Stimulated activated CD4-positive, alpha-beta T cell treated with anti-CD3 and anti-CD28 coated beads, Interleukin-2, amount 100 ng/mL, for 48 hours (primary cell): Measurements from ENCODE around the gene ADAM8.
"Not testable (repeated sequence)": the region's sequence is repeated elsewhere in the genome, so short reads cannot be mapped to it uniquely, and the experiment has no call there.

Experiments used
- DNase-seq, 2 donors: peaks; one replicate each; pipeline ENCODE4 v3.0.0-alpha.2; 2020

Gene ADAM8

DNA sequence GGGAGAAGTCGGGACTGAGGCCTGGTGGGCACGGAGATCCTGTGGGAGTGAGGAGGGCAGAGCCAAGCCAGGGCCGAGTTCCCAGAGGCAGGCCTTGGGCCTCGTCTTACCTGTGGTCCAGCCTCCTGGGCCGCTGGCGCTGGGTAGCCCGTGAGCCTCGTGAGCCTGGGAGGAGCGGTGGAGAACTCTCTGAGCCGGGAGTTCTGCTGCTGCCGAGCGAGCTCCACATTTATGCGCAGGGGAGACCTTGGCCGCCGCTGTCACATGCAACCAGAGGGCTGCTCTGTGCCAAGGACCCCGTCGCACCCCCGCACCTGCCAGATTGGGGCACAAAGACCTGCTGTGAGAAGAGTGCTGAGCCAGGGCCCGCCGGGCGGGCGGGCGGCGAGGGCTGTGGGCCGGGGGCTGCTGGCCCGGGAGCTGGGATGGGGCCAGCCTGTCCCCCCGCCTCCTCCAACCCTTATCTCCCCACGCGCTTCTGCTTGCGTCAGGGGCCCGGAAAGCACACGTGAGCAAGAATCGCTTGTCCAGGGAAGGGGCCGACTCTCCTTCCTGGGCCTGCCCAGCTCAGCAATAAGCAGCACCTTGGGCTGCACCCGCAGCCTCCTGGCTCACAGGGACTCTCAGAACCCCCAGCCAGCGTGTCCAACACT lies 28.9 kb downstream of the ADAM8 start:
- no peak for DNase-seq

GRCh38 chr10:133246236-133246626 lies 30.4 kb downstream of the ADAM8 start:
- no peak for DNase-seq

DNA sequence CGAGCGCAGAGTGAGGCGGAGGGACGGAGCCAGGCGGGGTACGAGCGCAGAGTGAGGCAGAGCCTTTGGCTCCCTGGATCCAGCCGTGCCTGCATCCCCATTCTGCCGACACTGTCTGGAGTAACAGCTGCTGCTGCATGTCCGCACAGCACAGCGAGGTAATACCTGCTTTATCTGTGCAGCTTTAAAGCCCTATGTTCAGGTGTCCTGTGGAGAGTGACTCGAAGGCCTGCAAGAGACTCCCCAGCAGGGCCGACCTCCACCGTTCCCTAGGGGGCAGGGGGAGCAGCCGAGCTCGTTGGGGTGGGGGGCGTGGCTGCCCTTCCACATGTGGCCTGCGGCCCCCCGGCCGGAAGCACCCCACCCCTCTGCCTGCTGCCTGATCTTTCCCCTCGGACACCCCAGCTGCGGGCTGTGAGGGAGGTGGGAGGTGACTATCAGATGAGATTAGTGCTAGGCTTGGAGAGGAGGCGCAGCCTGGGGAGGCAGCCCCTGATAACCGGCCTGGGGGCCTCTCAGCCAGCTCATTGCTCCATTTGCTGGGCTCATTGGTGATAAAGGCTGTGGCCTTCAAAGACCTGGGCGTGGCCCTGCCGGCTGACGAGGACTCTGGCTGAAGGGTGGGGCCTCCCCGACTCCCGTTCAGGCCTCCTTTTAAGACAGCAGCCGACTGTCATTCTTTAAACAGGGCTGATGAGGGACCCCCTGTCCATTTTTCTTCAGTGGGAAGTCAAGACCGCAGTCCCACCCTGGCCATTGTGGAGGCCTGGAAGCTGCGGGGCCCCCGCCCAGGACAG lies 31.0 kb downstream of the ADAM8 start:
- DNase-seq = no peak

GRCh38 chr10:133243593-133243992 lies 33.1 kb downstream of the ADAM8 start:
- no peak for DNase-seq

DNA sequence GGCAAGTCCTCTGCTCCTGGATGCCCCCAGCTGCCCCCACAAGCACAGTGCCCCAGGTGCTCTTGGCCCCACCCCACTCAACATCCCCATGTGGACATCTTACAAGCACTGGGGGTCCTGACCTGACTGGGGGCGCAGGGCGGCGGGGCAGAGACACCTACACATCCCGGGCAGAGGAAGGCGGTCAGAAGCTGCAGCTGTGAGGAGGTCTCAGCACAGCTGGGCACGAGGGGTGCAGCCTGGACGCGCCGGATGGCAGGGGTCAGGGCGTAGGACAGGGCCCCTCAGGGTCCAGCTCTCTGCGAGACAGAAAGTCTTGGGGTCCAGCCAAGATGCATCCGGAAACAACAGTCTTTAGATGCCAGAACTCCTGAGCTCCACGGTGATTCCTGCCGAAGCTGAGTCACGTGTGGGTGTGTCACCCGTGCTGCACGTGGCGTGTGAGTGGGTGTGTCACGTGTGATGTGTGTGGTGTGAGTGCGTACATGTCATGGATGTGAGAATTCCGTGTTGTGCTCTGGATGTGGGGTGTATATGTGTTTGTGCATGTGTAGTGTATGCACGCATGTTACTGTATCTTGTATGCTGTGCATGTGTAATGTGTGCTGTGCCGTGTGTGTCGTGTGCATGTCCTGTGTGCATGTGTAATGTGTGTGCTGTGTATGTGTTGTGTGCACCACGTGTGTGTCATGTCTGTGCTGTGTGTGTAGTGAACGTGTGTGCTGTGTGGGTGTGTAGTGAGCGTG lies 33.9 kb downstream of the ADAM8 start:
- DNase-seq = no peak

- no peak for DNase-seq
Observed at GRCh38 chr10:133241501-133242205, 35.0 kb downstream of the ADAM8 start.

DNA sequence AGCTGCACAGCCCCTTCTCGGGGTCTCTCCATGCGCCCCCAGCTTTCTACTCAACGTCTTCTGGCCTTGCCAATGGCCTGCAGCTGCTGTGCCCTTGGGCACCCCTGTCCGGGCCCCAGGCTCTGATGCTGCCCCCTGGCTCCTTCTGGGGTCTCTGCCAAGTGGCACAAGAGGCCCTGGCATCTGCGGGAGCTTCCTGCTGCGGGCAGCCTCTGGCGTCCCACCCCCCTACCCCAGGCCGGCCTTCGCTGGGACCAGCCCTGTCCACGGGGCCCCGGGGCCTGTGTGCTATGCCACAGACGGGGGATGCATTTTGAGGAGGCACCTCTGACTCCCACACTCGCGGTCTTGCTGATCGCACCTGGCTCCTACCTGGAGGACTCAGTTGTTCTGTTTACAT lies 36.7 kb downstream of the ADAM8 start:
- DNase-seq = no peak

DNA sequence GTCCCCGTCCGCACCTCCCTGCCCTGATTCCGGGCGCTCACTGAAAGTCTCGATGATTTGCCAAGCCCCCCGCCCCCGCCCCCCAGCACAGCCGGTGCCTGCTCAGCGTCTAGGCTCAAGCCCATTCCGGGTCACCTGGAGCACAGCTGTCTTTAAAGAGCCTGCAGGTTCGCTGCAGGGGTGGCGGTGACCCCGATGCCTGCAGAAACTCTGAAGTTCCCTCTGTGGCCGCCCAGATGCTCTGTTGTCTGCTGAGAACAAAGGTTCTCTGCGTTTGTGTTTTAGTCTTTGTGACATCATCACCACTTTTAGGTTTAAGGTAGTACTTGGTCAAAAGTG lies 38.2 kb downstream of the ADAM8 start:
- DNase-seq = no peak

- DNase-seq = no peak
Observed at GRCh38 chr10:133237588-133238465, 38.8 kb downstream of the ADAM8 start, which contains the start of gene VENTX. VENTX (plus strand) TSS chr10:133237855; CDS start chr10:133237915, 60 bp downstream.

- no peak for DNase-seq
Observed at GRCh38 chr10:133237241-133237587, 39.5 kb downstream of the ADAM8 start.

DNA sequence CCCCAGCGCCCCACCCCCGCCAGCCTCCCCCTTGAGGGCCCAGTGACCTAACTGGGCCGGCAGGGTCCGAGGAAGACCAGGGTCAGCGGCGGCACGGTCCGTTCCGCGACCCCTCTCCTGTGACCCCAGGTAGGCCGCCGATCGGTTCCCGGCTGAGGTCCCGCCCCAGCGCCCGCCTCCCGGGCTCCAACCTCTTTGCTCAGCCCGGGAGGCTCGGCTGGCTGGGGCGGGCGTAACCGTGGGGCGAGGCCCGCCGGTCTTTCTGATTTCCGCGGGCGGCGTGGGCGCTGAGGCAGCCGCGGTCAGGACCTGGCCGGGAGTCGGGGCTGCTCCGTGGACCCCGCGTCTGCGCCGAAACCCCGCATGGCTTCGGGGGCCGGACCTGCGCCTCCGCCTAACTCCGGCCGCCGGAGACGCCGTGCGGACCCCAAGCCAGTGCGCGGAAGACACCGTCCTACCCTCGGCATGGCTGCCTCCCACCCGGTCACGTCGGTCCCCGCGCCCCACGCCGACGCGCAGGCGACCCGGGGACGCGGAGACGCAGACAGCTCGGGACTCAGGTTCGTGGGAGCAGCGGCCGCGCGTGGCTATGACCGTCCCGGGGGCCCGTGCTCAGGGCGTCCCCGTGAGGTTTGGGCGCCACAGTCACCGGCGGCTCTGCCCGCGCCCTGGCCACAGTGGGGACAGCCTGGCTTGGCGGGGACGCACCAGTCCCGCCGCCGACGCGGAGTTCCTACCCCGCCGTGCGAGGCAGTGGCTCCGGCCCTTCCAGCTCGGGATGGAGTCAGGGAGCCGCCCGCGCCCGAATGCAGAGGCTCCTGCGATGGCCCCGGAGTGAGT lies 40.0 kb downstream of the ADAM8 start:
- DNase-seq = no peak

- no peak for DNase-seq
Observed at GRCh38 chr10:133235932-133236331, 40.7 kb downstream of the ADAM8 start.

- no peak for DNase-seq
Observed at GRCh38 chr10:133235265-133235855, 41.3 kb downstream of the ADAM8 start.

- not testable (repeated sequence) for DNase-seq
Observed at GRCh38 chr10:133234796-133235195, 41.9 kb downstream of the ADAM8 start.

- DNase-seq = no peak
Observed at GRCh38 chr10:133231946-133232574, 44.6 kb downstream of the ADAM8 start.

DNA sequence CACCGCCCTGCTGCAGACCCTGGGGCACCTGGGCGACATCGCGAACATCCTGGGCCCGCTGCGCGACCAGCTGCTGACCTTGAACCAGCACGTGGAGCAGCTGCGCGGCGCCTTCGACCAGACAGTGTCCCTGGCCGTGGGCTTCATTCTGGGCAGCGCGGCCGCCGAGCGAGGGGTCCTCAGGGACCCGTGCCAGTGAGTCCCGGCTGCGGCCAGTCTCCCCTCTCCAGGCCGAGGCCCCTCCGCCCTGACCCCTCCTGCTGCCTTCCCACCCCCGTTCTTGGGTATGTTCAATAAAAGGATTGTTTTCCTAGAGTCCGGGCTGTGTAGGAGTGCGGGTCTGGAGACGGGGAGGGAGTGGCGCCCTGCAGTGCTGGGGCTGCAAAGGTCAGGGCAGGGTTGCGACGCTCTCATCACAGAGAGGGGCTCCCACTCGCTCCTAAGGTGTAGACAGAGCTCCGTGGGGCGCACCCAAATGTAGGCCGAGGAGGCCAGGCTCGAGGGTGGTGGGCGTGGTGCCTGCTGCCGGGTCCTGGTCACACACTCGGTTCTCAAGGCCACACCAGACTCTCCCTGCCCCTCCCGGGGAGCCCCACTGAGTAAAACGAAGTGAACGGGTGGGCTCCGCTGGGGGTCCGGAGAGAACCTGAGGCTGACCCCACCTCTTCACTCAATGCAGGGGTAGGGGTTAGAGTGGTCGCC lies 45.3 kb downstream of the ADAM8 start:
- no peak for DNase-seq

DNA sequence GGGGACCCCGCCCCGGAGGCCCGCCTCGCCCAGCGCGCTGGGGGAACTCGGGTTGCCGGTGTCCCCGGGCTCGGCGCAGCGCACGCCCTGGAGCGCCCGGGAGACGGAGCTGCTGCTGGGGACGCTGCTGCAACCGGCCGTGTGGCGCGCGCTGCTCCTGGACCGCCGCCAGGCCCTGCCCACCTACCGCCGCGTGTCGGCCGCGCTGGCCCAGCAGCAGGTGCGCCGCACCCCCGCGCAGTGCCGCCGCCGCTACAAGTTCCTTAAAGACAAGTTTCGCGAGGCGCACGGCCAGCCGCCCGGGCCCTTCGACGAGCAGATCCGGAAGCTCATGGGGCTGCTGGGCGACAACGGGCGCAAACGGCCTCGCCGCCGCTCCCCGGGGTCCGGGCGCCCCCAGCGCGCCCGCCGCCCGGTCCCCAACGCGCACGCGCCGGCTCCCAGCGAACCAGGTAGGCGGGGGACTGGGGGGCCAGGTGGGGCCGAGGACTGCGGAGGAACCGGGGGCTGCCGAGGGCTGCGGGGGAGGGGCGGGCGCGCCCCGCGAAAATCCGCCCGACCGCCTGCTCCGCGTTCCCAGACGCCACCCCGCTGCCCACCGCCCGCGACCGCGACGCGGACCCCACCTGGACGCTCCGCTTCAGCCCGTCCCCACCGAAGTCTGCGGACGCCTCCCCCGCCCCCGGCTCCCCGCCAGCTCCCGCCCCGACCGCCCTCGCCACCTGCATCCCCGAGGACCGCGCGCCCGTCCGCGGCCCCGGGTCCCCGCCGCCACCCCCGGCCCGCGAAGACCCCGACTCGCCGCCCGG lies 46.1 kb downstream of the ADAM8 start:
- DNase-seq = no peak

DNA sequence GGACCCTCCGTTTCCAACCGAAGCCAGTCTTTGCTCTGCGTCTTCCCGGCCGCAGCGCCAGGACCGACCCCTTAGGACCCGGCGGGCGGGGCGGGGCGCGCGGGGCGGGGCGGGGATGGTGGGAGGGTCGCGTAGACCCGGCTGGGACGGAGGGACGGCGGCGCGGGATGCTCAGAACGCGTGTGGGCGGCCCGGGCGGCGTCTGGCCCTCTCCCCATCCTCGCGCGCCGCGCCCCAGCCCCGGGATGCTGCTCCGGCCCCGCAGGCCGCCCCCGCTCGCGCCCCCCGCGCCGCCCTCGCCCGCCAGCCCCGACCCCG lies 46.7 kb downstream of the ADAM8 start, which contains the start of gene UTF1:
UTF1 (plus strand) TSS at position 174 of the 318 bp plus-strand sequence; CDS start at position 246, 72 bp downstream.
- DNase-seq = no peak
